K562 (cell line): ENCODE data around the gene KCTD1. TPM values are rescaled to one million over a fixed set of nuclear protein-coding genes. Genes with fewer than 3 reads are reported as not detected.
A peak's percentile ranks its signal among the peaks of the same experiment; 100 is the strongest.

Experiments used
- ATAC-seq: fragments of 200-7000 bp; cut with Tn5 transposase; 3 replicates; pipeline ENCODE4 v1.9.1; 2020; ENCODE audit warnings: moderate library complexity
- BruUV-seq: library from RNA; stranded (reverse); fragments of 400-500 nt; replicated peaks from 2 replicates; lab custom pipeline; 2021; lab: Mats Ljungman, UMichigan
- CTCF ChIA-PET: fragments of 300-600 bp; formaldehyde crosslinking; extraction: SDS; loops from one replicate; lab custom pipeline; 2021; ENCODE audit warnings: low intra/inter-chr PET ratio; lab: Yijun Ruan, JAX
- POLR2A ChIA-PET: fragments of 300-600, 350-650 bp; sonication (Branson Sonifier 250); formaldehyde crosslinking; extraction: SDS; loops from one replicate; lab custom pipeline; 2021; ENCODE audit warnings: antibody characterized with exemption, inconsistent platforms; lab: Yijun Ruan, JAX
- DNase-seq, 4 experiments: peaks; one replicate each; pipeline versions ENCODE4 v3.0.0 to v3.0.0-alpha.2; 2011 to 2018; ENCODE audit warnings: low spot score in 3 of 4, mixed read lengths in 3 of 4; ENCODE audit errors: extremely low read depth in 1 of 4
- FAIRE-seq: peaks from 2 replicates; lab custom pipeline; 2011; peaks lifted over from hg19 to GRCh38; lab: Jason Lieb, UNC
- H2AFZ ChIP-seq: 2 replicates; pipeline ENCODE4 v1.6.0; 2011; ENCODE audit warnings: low read depth, low read length, control low read depth, inconsistent platforms
- H3K27ac ChIP-seq: fragments of 200-600 bp; 3 replicates; pipeline ENCODE4 v1.8.0; 2011; ENCODE audit warnings: low read depth, mild to moderate bottlenecking, control low read depth, inconsistent platforms, low read length, moderate library complexity, mixed read lengths; ENCODE audit errors: extremely low read depth
- H3K27me3 ChIP-seq, 2 experiments: fragments of 300-600 bp in 1 of 2; 2 replicates in 1 of 2; 3 replicates in 1 of 2; pipeline versions ENCODE4 v1.6.0 to v1.8.0; 2011; ENCODE audit warnings: inconsistent platforms in 2 of 2, low read length in 2 of 2, mild to moderate bottlenecking in 1 of 2, mixed read lengths in 1 of 2, moderate library complexity in 1 of 2; ENCODE audit not compliant: control insufficient read depth in 2 of 2, insufficient read depth in 2 of 2
- H3K36me3 ChIP-seq: fragments of 300-600 bp; 3 replicates; pipeline ENCODE4 v1.8.0; 2011; ENCODE audit warnings: mild to moderate bottlenecking, low read length, inconsistent platforms; ENCODE audit not compliant: control insufficient read depth, insufficient read depth
- H3K4me1 ChIP-seq, 2 experiments: fragments of 200-600 bp in 1 of 2; replicated peaks in 1 of 2; 2 replicates in 1 of 2; 3 replicates in 1 of 2; pipeline versions ENCODE4 v1.5.1 to v1.8.0; 2011; ENCODE audit warnings: inconsistent platforms in 2 of 2, low read length in 2 of 2, mild to moderate bottlenecking in 1 of 2, mixed read lengths in 1 of 2, moderate library complexity in 1 of 2; ENCODE audit not compliant: control insufficient read depth in 2 of 2, insufficient read depth in 2 of 2
- H3K4me2 ChIP-seq: 2 replicates; pipeline ENCODE4 v1.6.1; 2011; ENCODE audit warnings: low read length, control low read depth, inconsistent platforms, mixed read lengths; ENCODE audit not compliant: insufficient read depth
- H3K4me3 ChIP-seq: fragments of 200-600 bp; sonication (generic), shearing (Covaris generic); 2 replicates; pipeline ENCODE4 v1.5.1; 2016; ENCODE audit warnings: control low read depth, inconsistent platforms
- H3K79me2 ChIP-seq: fragments of 200-600 bp; 3 replicates; pipeline ENCODE4 v1.8.0; 2011; ENCODE audit warnings: low read length, inconsistent platforms; ENCODE audit not compliant: control insufficient read depth, insufficient read depth
- H3K9ac ChIP-seq, 2 experiments: 2 replicates each; pipeline versions ENCODE4 v1.6.0 to v1.6.1; 2011; ENCODE audit warnings: low read depth in 2 of 2, low read length in 2 of 2, control low read depth in 1 of 2, inconsistent platforms in 1 of 2, mild to moderate bottlenecking in 1 of 2, mixed read lengths in 1 of 2; ENCODE audit not compliant: insufficient read depth in 1 of 2
- H3K9me1 ChIP-seq: one replicate; pipeline ENCODE4 v1.6.0; 2011; ENCODE audit warnings: inconsistent platforms, mild to moderate bottlenecking, low read length, moderate library complexity; ENCODE audit not compliant: control insufficient read depth, insufficient read depth
- H3K9me3 ChIP-seq: replicated peaks from 2 replicates; pipeline ENCODE4 v1.5.1; 2011; ENCODE audit warnings: low read depth, low read length, inconsistent platforms; ENCODE audit not compliant: control insufficient read depth, insufficient read depth
- H4K20me1 ChIP-seq: replicated peaks from 2 replicates; pipeline ENCODE4 v1.6.1; 2011; ENCODE audit warnings: low read length, inconsistent platforms, mixed read lengths; ENCODE audit not compliant: control insufficient read depth, insufficient read depth
- GTF2F1 ChIP-seq: IDR thresholded peaks from 2 replicates; pipeline ENCODE4 v1.6.1; 2011; ENCODE audit warnings: low read depth, low read length, improper control_type of control experiment
- POLR2AphosphoS2 ChIP-seq: IDR thresholded peaks from 2 replicates; pipeline ENCODE4 v1.6.1; 2012; ENCODE audit warnings: low read length, improper control_type of control experiment
- TCF3 ChIP-seq: sonication (generic); formaldehyde crosslinking; IDR thresholded peaks from 2 replicates; pipeline ENCODE4 v1.4.0; 2020; ENCODE audit warnings: mild to moderate bottlenecking, missing genetic modification reagents
- ZNF263 ChIP-seq: sonication (generic); formaldehyde crosslinking; IDR thresholded peaks from 2 replicates; pipeline ENCODE4 v1.8.0; 2022; ENCODE audit warnings: mild to moderate bottlenecking, missing genetic modification reagents, borderline replicate concordance
- whole genome bisulfite sequencing: fragments of 100-300 bp; shearing (Covaris generic); methylation state at CpG from one replicate; pipeline ENCODE4 v1.1.6; 2016; ENCODE audit warnings: low coverage, mixed read lengths; ENCODE audit not compliant: insufficient coverage; ENCODE audit errors: missing lambda C conversion rate; 5-methylcytosine and 5-hydroxymethylcytosine counted together
- in situ Hi-C: fragments of 300-500 bp; cut with MboI; formaldehyde crosslinking; loops from 4 replicates; pipeline ENCODE4 v1.15.0; 2018; ENCODE audit warnings: inconsistent platforms, mixed read lengths
- intact Hi-C: fragments of 100-400 bp; cut with micrococcal nuclease; formaldehyde crosslinking; loops from 2 replicates; pipeline ENCODE4 v1.14.2; 2022
- polyA plus RNA-seq, 8 experiments: library from polyadenylated mRNA; depleted of rRNA in 4 of 8; stranded (reverse) in 5 of 8; unstranded in 3 of 8; fragments of >200 nt; fragmentation: Nextera tagmentation in 2 of 8; fragmentation: Illumina TruSeq in 1 of 8; extraction: Ambion mirVana in 2 of 8; extraction: Trizol in 1 of 8; gene quantifications; 2 replicates each; pipeline versions ENCODE4 v1.2.1 to v1.2.3, GENCODE V29; 2011 to 2014; ENCODE audit warnings: inconsistent platforms in 1 of 8, missing spikeins in 1 of 8
- total RNA-seq, 7 experiments: library from RNA; depleted of rRNA in 6 of 7; stranded (reverse); fragments of >200 nt in 6 of 7; fragmentation: Illumina TruSeq in 2 of 7; extraction: Trizol in 2 of 7; gene quantifications; 2 replicates each; pipeline versions ENCODE4 v1.2.1 to v1.2.3, GENCODE V29; 2011 to 2021; ENCODE audit warnings: low replicate concordance in 1 of 7

The KCTD1 gene
- total and polyA plus RNA-seq, 9 of the 15 experiments (the other 6 are each of a cell fraction or from before 2014, with no cell fraction given), result not detected

- Histone ChIP-seq H2AFZ (no peak overlapping the region), H3K4me2 (no peak overlapping the region), H3K9me1 (no peaks in the 10 kb centered on the region), H3K36me3 (no peaks in the 10 kb centered on the region), H3K4me3 (no peak overlapping the region), H3K4me1 (no peaks in the 10 kb centered on the region), H3K27me3 (peaks cover 4 to 21% of the 10 kb centered on the region in 2 experiments), H3K27ac (no peak overlapping the region), H3K9me3 (no peaks in the 10 kb centered on the region), H4K20me1 (no peaks in the 10 kb centered on the region), H3K9ac (no peak overlapping the region), H3K79me2 (no peaks in the 10 kb centered on the region)
- ChIA-PET CTCF (no interaction called here), POLR2A (no interaction called here)
- ATAC-seq (no peak), FAIRE-seq (peak; percentile 40), DNase-seq (no peak)
- 0% methylated on average over 5 of the region's 5 CpGs for WGBS
- in situ Hi-C loops, result no loop called here
- BruUV-seq, result no TSS peak
- intact Hi-C loops, result no loop called here
- TF ChIP-seq TCF3 (CRISPR knock-in tag), result no peak
- 0 out of 2 replicates have a peak, but pooled peaks have one; percentile 29 for TF ChIP-seq ZNF263 (CRISPR knock-in tag)
These were observed 123.2 kb downstream of the KCTD1 start for GRCh38 chr18:26425148-26425531.

DNA sequence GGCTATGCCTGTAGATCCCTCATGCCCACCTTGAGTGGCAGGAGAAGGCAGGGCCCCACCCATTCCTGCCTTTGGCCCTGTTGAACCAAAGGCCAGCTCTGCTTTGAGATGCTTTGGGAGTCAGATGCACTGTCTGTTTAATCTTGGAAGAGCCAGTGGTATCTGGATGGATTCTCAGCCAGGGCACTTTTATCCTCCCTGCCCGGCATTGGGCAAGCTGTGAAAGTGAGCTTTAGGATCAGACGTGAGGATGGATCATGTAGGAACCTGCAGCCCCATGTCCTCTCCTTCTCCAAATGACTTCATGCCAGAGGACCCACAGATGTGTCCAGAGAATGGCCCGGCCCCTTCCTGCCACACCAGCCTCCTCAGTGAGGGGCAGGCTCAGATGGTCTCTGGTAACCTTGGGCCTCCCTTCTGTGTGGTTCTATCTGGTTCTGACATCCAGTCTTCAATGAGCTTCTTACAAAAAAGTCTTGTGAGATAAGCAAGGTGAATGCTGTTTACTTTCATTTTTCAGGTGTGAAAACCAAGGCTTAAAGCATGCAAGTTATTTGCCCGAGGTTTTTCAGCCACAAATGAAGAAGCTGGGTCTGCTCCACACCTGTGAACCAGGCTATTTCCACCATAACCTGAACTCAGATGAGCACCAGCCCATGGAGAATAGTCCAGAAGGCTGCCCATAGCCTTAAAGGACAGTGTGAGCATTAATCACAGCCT is 123.8 kb downstream of the KCTD1 start:
- Histone ChIP-seq H4K20me1 (no peaks in the 10 kb centered on the region), H2AFZ (no peak overlapping the region), H3K36me3 (no peaks in the 10 kb centered on the region), H3K9me3 (no peaks in the 10 kb centered on the region), H3K79me2 (no peaks in the 10 kb centered on the region)
- intact Hi-C loops, result no loop called here
- ATAC-seq, result no peak
- FAIRE-seq, result no peak
- in situ Hi-C loops, result no loop called here
- WGBS, result 2% methylated on average over 4 of the region's 4 CpGs
- CTCF ChIA-PET, result no interaction called here
- TF ChIP-seq GTF2F1 (no peak), POLR2AphosphoS2 (no peak)
- TF ChIP-seq, all 486 proteins: peak for 0
- POLR2A ChIA-PET, result interaction anchor here (1.0 to 1.1 kb wide), 2 partner anchors 12 to 38 kb away, joined by 3 read pairs; no protein-coding TSS in a partner anchor
- no peak for DNase-seq
- H3K4me1 ChIP-seq, result no peaks in the 10 kb centered on the region
- H3K4me2 ChIP-seq, result no peak overlapping the region
- no peaks in the 10 kb centered on the region for H3K9me1 ChIP-seq
- H3K4me3 ChIP-seq, result no peak overlapping the region
- H3K27ac ChIP-seq, result no peak overlapping the region
- no TSS peak for BruUV-seq
- no peak overlapping the region for H3K9ac ChIP-seq
- H3K27me3 ChIP-seq, result peaks cover 4 to 21% of the 10 kb centered on the region in 2 experiments
